Calu3 (cell line): ENCODE data around the gene RALGPS1. TPM values are rescaled to one million over a fixed set of nuclear protein-coding genes. Genes with fewer than 3 reads are reported as not detected.

Experiments
- BruUV-seq: library from RNA; stranded (reverse); fragments of 400-500 nt; replicated peaks from 2 replicates; lab custom pipeline; 2021; lab: Mats Ljungman, UMichigan
- CTCF ChIA-PET: fragments of 300-600 bp; sonication (Branson Sonifier 250); formaldehyde crosslinking; loops from one replicate; lab custom pipeline; 2022; ENCODE audit warnings: antibody characterized with exemption; lab: Charles Lee
- DNase-seq: peaks from one replicate; pipeline ENCODE4 v3.0.0; 2022
- H3K27ac Mint-ChIP-seq: one replicate; pipeline ENCODE4 v1.8.0; 2022; ENCODE audit warnings: mixed read lengths; ENCODE audit not compliant: unreplicated experiment
- H3K27me3 Mint-ChIP-seq: one replicate; pipeline ENCODE4 v1.8.0; 2022; ENCODE audit warnings: mixed read lengths; ENCODE audit not compliant: unreplicated experiment
- H3K36me3 Mint-ChIP-seq: one replicate; pipeline ENCODE4 v1.8.0; 2022; ENCODE audit warnings: mild to moderate bottlenecking, moderate library complexity, mixed read lengths; ENCODE audit not compliant: insufficient read depth, unreplicated experiment
- H3K4me1 Mint-ChIP-seq: one replicate; pipeline ENCODE4 v1.8.0; 2022; ENCODE audit warnings: mild to moderate bottlenecking, low read depth, mixed read lengths; ENCODE audit not compliant: unreplicated experiment
- H3K4me3 Mint-ChIP-seq: one replicate; pipeline ENCODE4 v1.8.0; 2022; ENCODE audit warnings: mild to moderate bottlenecking, low read depth, moderate library complexity, mixed read lengths; ENCODE audit not compliant: unreplicated experiment
- H3K9me3 Mint-ChIP-seq: one replicate; pipeline ENCODE4 v1.8.0; 2022; ENCODE audit warnings: low read depth, mixed read lengths; ENCODE audit not compliant: unreplicated experiment
- intact Hi-C: fragments of 100-400 bp; cut with micrococcal nuclease; formaldehyde crosslinking; loops from one replicate; pipeline ENCODE4 v1.10.0; 2022; ENCODE audit not compliant: unreplicated experiment
- total RNA-seq: library from RNA; stranded (reverse); gene quantifications from 2 replicates; pipeline ENCODE4 v1.2.3, GENCODE V29; 2022
- TF ChIP-seq, protein P1 (sequence below): fragments of 200-600 bp; IDR thresholded peaks from one replicate; pipeline ENCODE4 v1.8.0; 2022; ENCODE audit warnings: antibody characterized with exemption; ENCODE audit not compliant: unreplicated experiment

Gene RALGPS1
- total RNA-seq, 1 experiment from 2014 or later = 8.3 TPM

DNA sequence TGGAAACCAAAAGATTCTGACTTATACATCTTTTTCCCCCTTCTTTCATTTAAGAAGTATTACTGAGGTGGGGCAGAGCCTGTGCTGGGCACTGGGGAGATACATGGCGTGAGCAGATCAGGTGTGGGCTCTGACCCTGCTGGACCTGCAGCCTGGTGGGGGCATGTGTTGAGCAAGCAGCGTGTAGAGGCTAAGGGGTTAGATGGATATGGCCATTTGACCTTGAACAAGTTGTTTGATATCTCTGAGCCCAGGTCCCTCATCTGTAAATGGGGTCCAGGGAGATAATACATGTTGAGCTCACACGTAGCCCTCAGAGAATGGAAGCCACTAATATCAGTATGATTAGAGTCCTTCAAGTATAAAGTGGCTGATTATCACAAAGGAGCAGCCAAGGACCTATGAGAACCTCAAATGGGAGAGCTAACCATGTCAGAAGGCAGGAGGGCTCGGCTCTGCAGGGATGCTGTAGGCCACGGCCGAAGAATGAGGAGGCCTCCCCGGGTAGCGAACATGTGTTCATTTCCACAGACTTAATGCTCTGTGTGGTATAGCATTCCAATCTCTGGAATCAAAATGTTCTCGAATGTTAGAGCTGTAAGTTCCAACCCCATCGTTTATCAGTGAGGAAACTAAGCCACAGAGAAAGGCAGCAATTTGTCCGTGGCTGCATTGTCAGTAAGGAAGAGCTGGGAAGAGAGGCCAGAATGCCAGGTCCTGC lies 223.2 kb downstream of the RALGPS1 start:
- DNase-seq = no peak

DNA sequence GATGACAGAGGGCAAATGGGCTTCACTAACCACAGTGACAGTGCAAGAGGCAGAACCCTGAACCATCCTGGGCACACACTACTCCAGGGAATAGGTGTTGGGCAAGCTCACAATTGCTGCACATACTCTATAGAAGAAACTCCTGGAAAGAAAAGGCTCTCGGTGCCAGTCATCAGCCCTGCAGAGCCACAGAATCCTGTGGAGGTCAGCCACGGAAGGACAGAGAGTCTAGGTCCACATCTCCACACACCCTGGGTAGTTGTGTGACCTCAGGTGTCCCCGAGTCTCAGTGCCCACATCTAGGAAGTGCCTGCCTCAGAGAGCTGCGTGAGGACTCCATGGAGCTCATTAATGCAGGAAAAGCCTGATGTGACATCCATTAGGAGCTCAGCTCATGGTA lies 223.9 kb downstream of the RALGPS1 start:
- CTCF ChIA-PET = no interaction called here
- intact Hi-C loops = no loop called here
- H3K27ac Mint-ChIP-seq = no peak overlapping the region
- no peaks in the 10 kb centered on the region for H3K27me3 Mint-ChIP-seq
- H3K4me3 Mint-ChIP-seq = no peak overlapping the region
- H3K4me1 Mint-ChIP-seq = no peaks in the 10 kb centered on the region
- H3K36me3 Mint-ChIP-seq = no peaks in the 10 kb centered on the region
- no TSS peak for BruUV-seq
- TF ChIP-seq, protein P1, sequence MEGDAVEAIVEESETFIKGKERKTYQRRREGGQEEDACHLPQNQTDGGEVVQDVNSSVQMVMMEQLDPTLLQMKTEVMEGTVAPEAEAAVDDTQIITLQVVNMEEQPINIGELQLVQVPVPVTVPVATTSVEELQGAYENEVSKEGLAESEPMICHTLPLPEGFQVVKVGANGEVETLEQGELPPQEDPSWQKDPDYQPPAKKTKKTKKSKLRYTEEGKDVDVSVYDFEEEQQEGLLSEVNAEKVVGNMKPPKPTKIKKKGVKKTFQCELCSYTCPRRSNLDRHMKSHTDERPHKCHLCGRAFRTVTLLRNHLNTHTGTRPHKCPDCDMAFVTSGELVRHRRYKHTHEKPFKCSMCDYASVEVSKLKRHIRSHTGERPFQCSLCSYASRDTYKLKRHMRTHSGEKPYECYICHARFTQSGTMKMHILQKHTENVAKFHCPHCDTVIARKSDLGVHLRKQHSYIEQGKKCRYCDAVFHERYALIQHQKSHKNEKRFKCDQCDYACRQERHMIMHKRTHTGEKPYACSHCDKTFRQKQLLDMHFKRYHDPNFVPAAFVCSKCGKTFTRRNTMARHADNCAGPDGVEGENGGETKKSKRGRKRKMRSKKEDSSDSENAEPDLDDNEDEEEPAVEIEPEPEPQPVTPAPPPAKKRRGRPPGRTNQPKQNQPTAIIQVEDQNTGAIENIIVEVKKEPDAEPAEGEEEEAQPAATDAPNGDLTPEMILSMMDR = no peak
- H3K9me3 Mint-ChIP-seq = no peaks in the 10 kb centered on the region
- no peak for DNase-seq

More for the DNA sequence above, 223.2 kb downstream of the RALGPS1 start:
- Mint-ChIP-seq H3K4me3 (no peak overlapping the region), H3K27me3 (no peaks in the 10 kb centered on the region), H3K4me1 (no peaks in the 10 kb centered on the region), H3K27ac (no peak overlapping the region), H3K36me3 (no peaks in the 10 kb centered on the region), H3K9me3 (no peaks in the 10 kb centered on the region)
- BruUV-seq = no TSS peak
- intact Hi-C loops = no loop called here
- TF ChIP-seq, protein P1 = no peak
- CTCF ChIA-PET = no interaction called here

DNA sequence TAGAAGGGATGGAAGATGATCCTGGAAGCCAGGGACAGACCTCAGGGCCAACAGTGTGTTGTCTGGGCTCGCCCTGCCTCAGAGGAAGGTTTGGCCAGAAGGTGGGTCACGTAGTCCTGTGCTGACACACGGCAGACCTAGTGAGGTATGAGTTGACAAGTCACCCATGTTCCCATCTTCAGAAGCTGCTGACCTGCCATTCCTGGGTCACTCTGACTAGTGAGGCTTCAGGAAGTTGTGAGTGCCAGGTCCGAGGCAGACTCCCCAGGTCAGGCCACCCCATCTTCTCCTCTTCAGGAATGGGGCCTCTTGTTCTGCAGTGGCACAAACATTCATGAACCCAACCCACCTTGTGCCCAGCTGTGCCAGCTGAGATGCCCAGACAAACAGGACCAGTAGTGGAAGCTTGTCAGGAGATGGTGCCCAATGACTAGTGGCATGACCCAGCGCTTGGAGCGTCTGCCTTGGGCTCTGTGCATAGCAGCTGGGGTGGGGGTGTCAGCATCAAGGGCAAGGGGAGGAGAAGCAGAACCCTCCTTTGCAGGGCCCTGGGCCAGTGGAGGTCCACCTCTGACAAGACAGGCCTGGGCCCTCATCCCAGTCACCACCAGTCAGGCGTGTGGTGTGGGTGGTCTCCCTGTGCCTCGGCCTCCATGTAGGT lies 224.6 kb downstream of the RALGPS1 start:
- TF ChIP-seq, protein P1 = no peak
- H3K4me1 Mint-ChIP-seq = no peaks in the 10 kb centered on the region
- CTCF ChIA-PET = interaction anchor here (0.5 kb wide), 1 partner anchor 223 kb away, joined by 5 read pairs; no protein-coding TSS in a partner anchor
- H3K4me3 Mint-ChIP-seq = no peak overlapping the region
- no peaks in the 10 kb centered on the region for H3K36me3 Mint-ChIP-seq
- H3K9me3 Mint-ChIP-seq = no peaks in the 10 kb centered on the region
- no peak for DNase-seq
- H3K27me3 Mint-ChIP-seq = no peaks in the 10 kb centered on the region
- no TSS peak for BruUV-seq
- intact Hi-C loops = no loop called here
- H3K27ac Mint-ChIP-seq = no peak overlapping the region

DNA sequence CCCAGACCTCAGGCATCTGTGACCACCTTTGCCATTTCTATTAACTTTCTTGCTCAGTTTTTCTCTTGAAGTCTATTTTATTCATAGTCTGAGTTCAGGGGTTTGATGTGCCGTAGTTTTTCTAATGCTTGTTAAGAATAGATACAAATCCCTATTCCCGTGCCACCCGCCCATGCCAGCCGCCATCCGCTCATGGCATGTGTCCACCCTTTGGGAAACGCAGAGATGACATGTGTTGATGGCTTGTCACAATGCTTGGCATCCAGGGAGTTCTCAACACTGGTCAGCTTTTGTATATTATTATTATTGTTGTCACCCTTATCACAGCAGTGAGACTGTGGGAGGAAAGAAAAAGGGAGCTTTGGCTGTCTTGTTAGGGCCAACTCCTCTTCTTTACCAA lies 225.2 kb downstream of the RALGPS1 start:
- intact Hi-C loops = no loop called here
- no TSS peak for BruUV-seq
- CTCF ChIA-PET = no interaction called here
- H3K4me3 Mint-ChIP-seq = no peak overlapping the region
- H3K27me3 Mint-ChIP-seq = no peaks in the 10 kb centered on the region
- H3K4me1 Mint-ChIP-seq = no peaks in the 10 kb centered on the region
- DNase-seq = no peak
- H3K27ac Mint-ChIP-seq = no peak overlapping the region
- no peaks in the 10 kb centered on the region for H3K36me3 Mint-ChIP-seq
- H3K9me3 Mint-ChIP-seq = no peaks in the 10 kb centered on the region
- TF ChIP-seq, protein P1 = no peak
